Activated CD4-positive, CD25-positive, alpha-beta regulatory T cell treated with anti-CD3 and anti-CD28 coated beads, Interleukin-2, amount 50 U/mL, for 16 hours (primary cell): ENCODE results near the gene TOMM5.

Experiments used
- DNase-seq: peaks from one replicate; pipeline ENCODE4 v3.0.0-alpha.2; 2020; ENCODE audit warnings: low read depth, low spot score

Gene TOMM5

DNA sequence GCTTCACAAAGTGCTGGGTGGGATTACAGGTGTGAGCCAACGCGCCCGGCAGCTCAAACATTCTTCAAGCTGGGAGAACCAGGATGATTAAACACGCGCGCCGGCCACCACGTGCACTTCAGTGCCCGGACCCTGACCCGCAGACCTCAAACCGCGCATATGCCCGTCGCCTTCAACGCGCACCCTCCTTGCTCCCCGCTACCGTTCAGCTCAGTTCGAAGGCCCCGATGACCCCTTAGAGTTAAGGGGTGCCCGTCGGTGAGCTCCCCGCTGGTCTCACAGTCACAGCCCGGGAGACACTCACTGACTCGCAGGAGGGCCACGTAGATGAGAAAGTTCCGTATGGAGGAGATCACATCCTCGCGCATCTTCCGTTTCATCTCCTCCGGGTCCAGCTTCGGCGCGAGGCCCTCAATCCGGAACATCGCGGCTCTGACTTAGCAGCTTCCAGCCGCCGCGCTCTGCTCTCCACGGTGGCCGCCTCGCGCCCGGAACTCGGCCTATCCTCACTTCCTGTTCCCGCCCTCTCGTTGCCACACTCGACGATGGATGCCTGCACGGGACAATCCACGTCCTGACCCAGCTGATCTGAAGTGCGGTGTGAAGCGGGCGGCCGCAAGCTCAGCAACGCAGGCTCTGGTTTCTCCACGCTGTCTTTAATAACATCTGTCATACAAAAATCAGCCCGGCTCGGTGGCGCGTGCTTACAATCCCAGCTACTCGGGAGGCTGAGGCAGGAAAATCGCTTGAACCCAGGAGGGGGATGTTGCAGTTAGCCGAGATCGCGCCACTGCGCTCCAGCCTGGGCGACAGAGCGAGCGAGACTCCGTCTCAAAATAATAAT, at the start of gene TOMM5:
Gene TOMM5 (minus strand): TSS at position 490 of the 844 bp plus-strand sequence. CDS start 65 bp downstream, at position 425.
- peak; percentile 84 for DNase-seq

GRCh38 chr9:37641331-37641730, 48.9 kb upstream of the TOMM5 start:
- no peak for DNase-seq

DNA sequence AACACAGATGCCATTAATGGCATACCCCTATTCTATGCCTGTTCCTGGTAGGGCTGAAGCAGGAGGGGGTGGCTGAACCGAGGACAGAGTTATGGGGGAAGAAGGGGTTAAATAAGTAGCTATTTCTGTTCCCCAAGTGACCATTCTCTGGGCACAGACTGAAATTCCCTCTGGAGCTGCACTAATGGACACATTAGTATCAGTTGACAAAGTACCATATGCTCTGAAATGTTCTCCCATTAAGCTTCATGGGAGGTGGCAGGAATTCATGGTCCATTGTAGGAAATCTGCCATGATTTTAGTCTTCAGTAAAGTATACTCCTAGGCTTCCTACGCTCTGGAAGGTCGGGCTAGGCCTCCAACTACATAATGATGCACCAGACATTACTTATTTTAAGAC, 47.8 kb upstream of the TOMM5 start:
- DNase-seq, result no peak

DNA sequence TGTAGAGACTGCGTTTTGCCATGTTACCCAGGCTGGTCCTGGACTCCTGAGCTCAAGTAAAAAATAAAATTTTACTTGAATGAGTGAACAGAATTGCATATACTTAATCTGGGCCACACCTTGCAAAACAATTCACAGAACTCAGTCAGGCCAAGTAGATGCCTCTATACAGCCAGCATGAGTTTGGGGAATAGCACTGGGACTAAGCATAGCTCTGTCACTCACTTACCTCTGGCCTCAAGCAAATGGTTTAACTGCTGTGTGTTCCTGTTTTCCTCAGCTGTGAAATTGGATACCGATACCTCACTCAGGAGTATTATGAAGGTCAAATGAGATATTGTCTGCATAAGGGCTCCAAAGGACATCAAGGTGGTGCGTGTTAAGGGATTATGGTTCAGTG, 47.4 kb upstream of the TOMM5 start:
- DNase-seq, result no peak

GRCh38 chr9:37639109-37639762, 46.8 kb upstream of the TOMM5 start:
- DNase-seq, result no peak

- no peak for DNase-seq
Measured at GRCh38 chr9:37636511-37637448, 44.4 kb upstream of the TOMM5 start.

DNA sequence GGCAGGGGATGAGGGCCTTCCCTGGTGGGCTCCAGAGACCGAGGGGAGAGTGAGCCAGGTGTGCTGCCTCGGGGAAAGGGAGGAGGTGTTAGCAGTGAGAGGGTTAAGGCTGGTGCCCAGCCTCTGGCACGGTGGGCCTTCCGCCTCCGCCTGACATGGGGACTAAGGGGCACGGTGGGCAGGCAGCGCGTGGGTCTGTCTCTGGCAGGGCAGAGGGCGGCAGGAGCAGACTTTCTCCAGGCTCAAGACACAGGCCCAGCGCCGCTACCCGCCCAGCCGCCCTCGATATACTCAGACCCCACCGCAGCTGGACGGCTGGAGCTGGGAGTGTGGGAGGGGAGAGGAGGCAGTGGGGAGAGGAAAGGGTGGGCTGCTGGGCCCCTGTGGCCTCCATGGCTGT, 43.4 kb upstream of the TOMM5 start:
- DNase-seq, result no peak

GRCh38 chr9:37632479-37632878, 40.1 kb upstream of the TOMM5 start:
- DNase-seq, result no peak

DNA sequence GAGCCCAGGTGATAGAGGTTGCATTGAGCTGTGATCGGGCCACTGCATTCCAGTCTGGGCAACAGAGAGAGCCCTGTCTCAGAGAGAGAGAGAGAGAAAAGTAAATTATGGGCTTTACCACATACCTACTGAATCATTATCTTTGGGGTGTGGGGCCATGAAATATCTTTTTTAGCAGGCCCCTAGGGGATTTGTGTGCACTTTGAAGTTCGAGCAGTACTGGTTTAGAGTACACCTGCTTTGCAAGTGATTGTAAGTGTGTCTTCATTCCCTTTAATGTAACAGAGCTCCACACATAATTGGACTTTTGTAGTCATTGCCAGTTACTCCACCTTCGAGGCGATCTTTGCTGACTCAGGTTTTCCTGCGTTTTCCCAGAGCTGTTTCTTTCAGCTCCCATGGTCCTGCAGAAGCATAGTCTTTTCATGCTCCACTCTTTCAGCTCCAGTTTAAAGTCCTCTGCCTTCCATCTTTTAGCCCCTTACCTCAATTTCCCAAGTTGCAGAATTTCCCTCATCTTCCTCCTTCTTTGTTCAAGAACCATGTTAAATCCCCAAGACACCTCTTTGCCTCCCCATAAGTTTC, 34.4 kb upstream of the TOMM5 start:
- DNase-seq, result no peak

DNA sequence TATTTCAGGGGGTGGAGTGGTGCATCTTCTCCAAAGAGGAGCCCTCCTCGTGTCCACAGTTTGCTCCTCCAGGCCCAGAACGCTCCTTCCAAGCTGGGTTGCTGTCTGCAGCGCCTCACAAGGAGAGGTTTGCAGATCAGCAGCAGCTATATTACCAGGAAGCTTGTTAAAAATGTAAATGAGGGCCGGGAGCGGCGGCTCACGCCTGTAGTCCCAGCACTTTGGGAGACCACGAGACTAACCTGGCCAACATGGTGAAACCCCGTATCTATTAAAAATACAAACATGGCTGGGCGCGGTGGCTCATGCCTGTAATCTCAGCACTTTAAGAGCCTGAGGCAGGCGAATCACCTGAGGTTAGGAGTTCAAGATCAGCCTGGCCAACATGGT, 33.4 kb upstream of the TOMM5 start:
- no peak for DNase-seq

DNA sequence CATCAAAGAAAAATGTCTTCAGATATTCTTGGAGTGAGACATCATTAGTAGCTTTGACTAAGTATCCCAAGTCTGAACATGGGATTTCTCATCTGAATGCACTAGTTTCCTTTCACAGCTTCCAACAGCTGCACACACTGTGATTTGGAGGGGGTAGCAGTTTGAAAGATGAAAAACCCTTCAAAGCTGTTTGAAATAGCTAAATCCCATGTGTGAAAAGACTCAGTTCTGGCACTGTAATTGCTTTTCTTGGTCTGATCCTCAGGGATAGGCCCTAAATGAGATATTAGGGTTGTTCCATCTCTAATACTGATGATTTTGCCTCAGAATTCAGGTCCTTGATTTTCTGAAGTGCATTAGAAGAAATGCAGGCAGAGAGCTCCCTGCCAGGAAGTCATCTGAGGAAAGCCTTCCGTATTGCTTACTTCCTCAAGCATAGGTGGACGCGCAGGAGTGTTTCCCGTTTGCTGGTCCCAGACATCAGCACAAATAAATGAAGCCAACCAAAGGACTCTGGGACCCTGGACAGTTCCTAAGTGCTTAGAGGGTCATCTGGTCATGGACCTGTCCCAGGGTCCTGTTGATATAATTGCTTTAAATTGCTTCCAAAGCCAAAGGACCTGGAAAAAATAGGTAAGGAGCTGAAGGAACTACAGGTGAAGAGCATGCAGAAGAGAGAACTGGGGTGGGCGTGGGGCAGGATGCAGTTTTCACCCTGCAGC, 32.8 kb upstream of the TOMM5 start:
- no peak for DNase-seq

DNA sequence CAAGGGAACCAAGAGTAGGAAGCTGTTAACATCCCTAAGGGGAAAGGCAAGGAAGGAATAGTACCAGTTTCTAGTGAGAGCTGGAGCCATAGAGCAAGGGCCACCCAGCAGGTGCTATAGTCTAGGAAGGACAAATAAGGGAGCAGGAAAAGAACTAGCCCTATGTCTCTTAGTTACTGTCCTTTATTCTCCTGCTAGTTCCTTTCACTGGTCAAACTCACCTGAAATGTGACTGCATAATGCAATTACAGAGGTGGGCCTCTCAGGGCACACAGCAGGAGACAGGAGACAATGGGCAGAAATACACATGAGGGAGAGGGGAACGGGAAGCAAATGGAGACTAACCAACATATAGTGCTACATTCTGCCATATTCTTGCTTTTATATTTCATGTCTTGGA, 31.7 kb upstream of the TOMM5 start:
- no peak for DNase-seq

DNA sequence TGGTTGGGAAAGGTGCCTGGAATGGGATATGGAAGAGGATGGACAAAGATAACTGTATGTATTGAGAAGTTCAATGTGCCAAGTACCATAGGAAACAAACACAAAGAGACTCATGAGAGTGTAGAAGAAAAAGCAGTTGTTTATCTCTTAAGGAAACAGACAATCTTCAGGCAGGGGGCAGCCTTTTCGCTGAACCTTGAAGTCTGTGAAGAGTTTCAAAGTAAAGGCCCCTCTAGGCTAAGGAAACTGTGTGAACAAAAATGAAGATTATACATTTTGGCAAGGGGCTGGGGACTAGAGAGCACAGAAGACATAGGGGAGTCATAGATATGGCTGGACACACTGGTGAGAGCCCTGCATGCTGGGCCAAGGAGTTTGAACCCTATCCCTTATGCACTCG, 30.9 kb upstream of the TOMM5 start:
- no peak for DNase-seq

DNA sequence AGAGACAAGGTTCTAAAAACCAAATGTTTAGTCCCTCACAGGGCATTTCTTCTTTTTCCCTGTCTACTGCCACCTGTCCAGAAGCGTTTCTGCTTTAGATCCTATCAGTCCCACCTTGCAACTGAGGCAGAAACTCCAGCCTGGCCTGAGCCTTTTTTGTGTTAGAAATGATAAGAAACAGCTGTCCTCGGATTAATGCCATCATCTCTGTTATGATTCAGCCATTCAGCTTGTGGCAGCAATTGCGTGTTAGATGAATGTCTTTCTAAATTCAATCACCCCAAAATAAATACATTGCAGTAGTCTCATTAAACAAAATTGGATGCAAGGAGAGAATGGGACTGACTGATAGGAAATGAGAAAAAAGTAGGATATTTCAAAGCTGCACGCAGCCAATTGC, 30.1 kb upstream of the TOMM5 start:
- DNase-seq, result no peak

DNA sequence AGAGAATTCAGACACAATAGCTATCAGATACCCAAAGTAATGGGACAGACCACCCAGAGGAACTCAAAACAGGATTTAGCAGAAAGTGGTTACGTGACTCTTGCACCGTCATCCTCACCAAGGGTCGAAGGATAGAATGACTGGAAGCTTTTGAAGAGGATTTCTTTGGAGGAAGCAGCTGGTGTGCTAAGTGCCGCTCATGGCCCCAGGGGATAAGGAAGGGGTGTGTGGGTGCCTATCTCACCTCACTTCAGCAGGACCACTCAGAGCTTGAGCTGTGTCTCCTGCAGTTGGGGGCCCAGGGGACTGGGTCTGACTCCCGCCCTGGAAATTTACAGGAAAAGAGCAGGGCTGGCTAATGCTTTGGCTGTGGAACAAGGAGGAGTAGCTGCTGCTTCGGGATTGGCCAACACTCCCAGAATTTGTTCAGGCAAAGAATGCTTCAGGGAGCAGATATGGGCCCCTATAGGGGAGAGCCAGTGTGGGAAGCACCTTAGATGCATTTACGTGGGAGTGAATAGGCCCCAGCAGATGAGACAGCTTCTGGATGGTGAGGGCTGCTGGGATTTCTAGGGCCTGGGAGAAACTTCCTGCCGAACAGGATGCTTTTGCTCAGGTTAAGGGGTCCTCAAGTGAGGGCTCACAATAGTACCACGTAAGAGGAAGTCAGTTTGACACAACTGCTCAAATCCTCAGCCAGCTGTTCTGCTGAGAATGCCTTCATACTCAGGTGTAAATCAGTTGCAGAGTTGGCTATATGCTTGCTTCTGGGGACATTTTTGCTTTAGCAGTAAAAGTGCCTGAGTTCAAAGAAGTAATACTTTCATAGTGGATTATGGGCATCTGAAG, 29.1 kb upstream of the TOMM5 start:
- DNase-seq, result no peak

GRCh38 chr9:37620396-37620795, 28.0 kb upstream of the TOMM5 start:
- no peak for DNase-seq

GRCh38 chr9:37619806-37620205, 27.4 kb upstream of the TOMM5 start:
- no peak for DNase-seq

DNA sequence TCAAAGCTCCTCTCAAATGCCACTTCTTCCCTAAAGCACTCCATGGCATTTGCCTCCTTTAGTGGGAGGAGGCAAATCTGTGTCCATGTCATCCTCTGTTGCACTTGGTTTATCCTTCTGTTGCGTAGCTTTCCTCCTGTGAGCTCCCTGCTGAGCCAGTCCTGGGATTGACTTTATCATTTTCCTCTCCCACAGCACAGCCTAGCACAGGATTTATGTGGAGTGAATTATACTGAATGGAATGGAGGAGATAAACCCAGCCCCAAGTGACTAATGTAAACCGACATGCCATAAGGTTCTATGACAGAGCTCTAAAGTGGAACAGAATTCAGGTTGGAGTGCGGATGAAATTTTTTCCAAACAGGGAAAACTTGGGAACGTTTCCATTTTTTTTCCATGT, 26.4 kb upstream of the TOMM5 start:
- no peak for DNase-seq

DNA sequence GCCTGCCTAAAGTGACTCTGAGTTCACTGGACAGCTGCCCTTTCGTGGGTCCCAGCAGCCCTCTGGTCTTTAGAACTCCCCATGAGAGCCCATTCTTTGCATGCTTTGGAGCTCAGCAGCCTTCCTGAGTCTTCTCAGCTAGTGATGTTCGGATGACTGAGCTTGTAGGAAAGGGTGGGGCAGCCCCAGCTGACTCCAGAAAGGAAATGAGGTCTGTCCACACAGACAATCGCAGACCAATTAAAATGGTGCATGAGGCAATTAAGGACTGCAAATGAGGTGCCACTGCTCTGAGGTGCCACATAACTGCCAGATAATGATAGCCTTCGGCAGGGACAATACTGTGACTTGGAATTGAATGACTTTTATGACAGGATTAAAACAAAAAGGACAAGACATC, 25.4 kb upstream of the TOMM5 start:
- no peak for DNase-seq

DNA sequence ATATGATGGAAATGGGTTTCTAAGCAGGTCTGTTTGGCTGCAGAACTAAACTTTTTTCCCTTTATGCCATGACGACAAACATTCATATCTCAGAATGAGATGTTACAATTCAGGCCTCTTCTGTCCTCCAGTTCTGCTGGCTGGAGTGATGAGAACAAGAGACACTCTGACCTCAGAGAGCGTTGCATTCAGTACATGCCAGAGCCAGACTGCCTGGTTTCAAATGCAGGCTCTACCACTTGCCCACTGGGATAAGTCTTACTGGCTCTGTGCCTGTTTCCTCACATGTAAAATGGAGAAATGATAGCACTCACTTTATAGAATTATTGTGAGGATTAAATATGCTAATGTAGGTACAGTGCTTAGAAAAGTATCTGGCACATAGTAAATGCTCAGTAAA, 24.8 kb upstream of the TOMM5 start:
- DNase-seq, result no peak
